ENCODE data around the gene TTLL12. TPM values are rescaled to one million over a fixed set of nuclear protein-coding genes. Genes with fewer than 3 reads are reported as not detected.

Gene TTLL12
- total and polyA plus RNA-seq, 9 donors: 10.9 to 22.4 (median 16.1) TPM

- peaks cover 8% of the 10 kb centered on the region for H3K4me1 ChIP-seq (ENCODE audit: control insufficient read depth, insufficient read depth, low read length)
- H3K27ac ChIP-seq (ENCODE audit: low read length): no peak overlapping the region
- WGBS (ENCODE audit: insufficient coverage): 85% methylated on average over 18 of the region's 19 CpGs
- no peaks in the 10 kb centered on the region for H3K9me3 ChIP-seq (replicated peaks; ENCODE audit: control insufficient read depth, low read depth, low read length)
- H3K27me3 ChIP-seq (ENCODE audit: control insufficient read depth, insufficient read depth, low read length): peaks cover 10% of the 10 kb centered on the region
- no peak overlapping the region for H3K4me3 ChIP-seq (ENCODE audit: low read length)
- H3K36me3 ChIP-seq (ENCODE audit: control insufficient read depth, insufficient read depth, low read length): no peaks in the 10 kb centered on the region
- DNase-seq: no peak
These were observed 41.9 kb upstream of the TTLL12 start for GRCh38 chr22:43228863-43229262.

- Histone ChIP-seq H3K9me3 (replicated peaks; ENCODE audit: control insufficient read depth, low read depth, low read length) (no peaks in the 10 kb centered on the region), H3K36me3 (ENCODE audit: control insufficient read depth, insufficient read depth, low read length) (no peaks in the 10 kb centered on the region), H3K4me1 (ENCODE audit: control insufficient read depth, insufficient read depth, low read length) (peaks cover 9% of the 10 kb centered on the region), H3K4me3 (ENCODE audit: low read length) (no peak overlapping the region), H3K27ac (ENCODE audit: low read length) (no peak overlapping the region), H3K27me3 (ENCODE audit: control insufficient read depth, insufficient read depth, low read length) (peaks cover 10% of the 10 kb centered on the region)
- WGBS (ENCODE audit: insufficient coverage): 66% methylated on average over 8 of the region's 8 CpGs
- DNase-seq: no peak
These were observed 41.4 kb upstream of the TTLL12 start for GRCh38 chr22:43228330-43228729.

DNA sequence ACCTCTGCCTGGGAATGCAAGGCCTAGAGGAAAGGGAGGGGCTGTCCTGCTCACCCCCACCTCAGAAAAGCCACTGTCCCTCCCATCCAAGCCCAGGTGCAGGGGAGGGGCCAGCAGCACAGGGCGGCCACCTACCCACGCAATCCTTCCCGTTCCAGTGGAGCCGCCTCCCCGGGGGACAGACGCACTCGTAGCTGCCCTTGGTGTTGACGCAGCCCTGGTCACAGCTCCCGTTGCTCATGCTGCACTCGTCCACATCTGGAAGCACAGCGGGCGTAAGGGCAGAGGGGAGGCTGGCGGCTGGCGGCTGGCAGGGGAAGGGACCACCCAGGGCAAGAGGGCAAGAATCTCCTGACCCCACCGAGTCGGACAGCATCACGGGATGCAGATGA lies 40.3 kb upstream of the TTLL12 start:
- Histone ChIP-seq H3K4me3 (ENCODE audit: low read length) (no peak overlapping the region), H3K27ac (ENCODE audit: low read length) (no peak overlapping the region), H3K4me1 (ENCODE audit: control insufficient read depth, insufficient read depth, low read length) (peaks cover 20% of the 10 kb centered on the region), H3K36me3 (ENCODE audit: control insufficient read depth, insufficient read depth, low read length) (no peaks in the 10 kb centered on the region), H3K9me3 (replicated peaks; ENCODE audit: control insufficient read depth, low read depth, low read length) (no peaks in the 10 kb centered on the region), H3K27me3 (ENCODE audit: control insufficient read depth, insufficient read depth, low read length) (peaks cover 10% of the 10 kb centered on the region)
- DNase-seq: peak; percentile 37
- WGBS (ENCODE audit: insufficient coverage): 44% methylated on average over 10 of the region's 17 CpGs

GRCh38 chr22:43226377-43227238 lies 39.7 kb upstream of the TTLL12 start:
- WGBS (ENCODE audit: insufficient coverage): 36% methylated on average over 13 of the region's 19 CpGs

GRCh38 chr22:43225609-43226008 lies 38.7 kb upstream of the TTLL12 start:
- H3K9me3 ChIP-seq (replicated peaks; ENCODE audit: control insufficient read depth, low read depth, low read length): no peaks in the 10 kb centered on the region
- 85% methylated on average over 7 of the region's 8 CpGs for WGBS (ENCODE audit: insufficient coverage)
- no peak overlapping the region for H3K4me3 ChIP-seq (ENCODE audit: low read length)
- no peaks in the 10 kb centered on the region for H3K36me3 ChIP-seq (ENCODE audit: control insufficient read depth, insufficient read depth, low read length)
- H3K4me1 ChIP-seq (ENCODE audit: control insufficient read depth, insufficient read depth, low read length): peaks cover 23% of the 10 kb centered on the region
- peaks cover 5% of the 10 kb centered on the region for H3K27me3 ChIP-seq (ENCODE audit: control insufficient read depth, insufficient read depth, low read length)
- H3K27ac ChIP-seq (ENCODE audit: low read length): no peak overlapping the region
- DNase-seq: no peak

More at GRCh38 chr22:43226377-43227238, 39.7 kb upstream of the TTLL12 start:
- no peak overlapping the region for H3K4me3 ChIP-seq (ENCODE audit: low read length)
- H3K27me3 ChIP-seq (ENCODE audit: control insufficient read depth, insufficient read depth, low read length): peaks cover 8% of the 10 kb centered on the region
- no peaks in the 10 kb centered on the region for H3K36me3 ChIP-seq (ENCODE audit: control insufficient read depth, insufficient read depth, low read length)
- no peak overlapping the region for H3K27ac ChIP-seq (ENCODE audit: low read length)
- H3K9me3 ChIP-seq (replicated peaks; ENCODE audit: control insufficient read depth, low read depth, low read length): no peaks in the 10 kb centered on the region
- DNase-seq: no peak
- H3K4me1 ChIP-seq (ENCODE audit: control insufficient read depth, insufficient read depth, low read length): peaks cover 23% of the 10 kb centered on the region

GRCh38 chr22:43222987-43223386 lies 36.1 kb upstream of the TTLL12 start:
- H3K4me3 ChIP-seq (ENCODE audit: low read length): no peak overlapping the region
- H3K9me3 ChIP-seq (replicated peaks; ENCODE audit: control insufficient read depth, low read depth, low read length): no peaks in the 10 kb centered on the region
- peaks cover 23% of the 10 kb centered on the region for H3K4me1 ChIP-seq (ENCODE audit: control insufficient read depth, insufficient read depth, low read length)
- 42% methylated on average over 6 of the region's 13 CpGs for whole genome bisulfite sequencing (ENCODE audit: insufficient coverage)
- no peak overlapping the region for H3K27ac ChIP-seq (ENCODE audit: low read length)
- H3K36me3 ChIP-seq (ENCODE audit: control insufficient read depth, insufficient read depth, low read length): no peaks in the 10 kb centered on the region
- no peak for DNase-seq
- peaks cover 3% of the 10 kb centered on the region for H3K27me3 ChIP-seq (ENCODE audit: control insufficient read depth, insufficient read depth, low read length)

- peaks cover 3% of the 10 kb centered on the region for H3K27me3 ChIP-seq (ENCODE audit: control insufficient read depth, insufficient read depth, low read length)
- H3K4me3 ChIP-seq (ENCODE audit: low read length): no peak overlapping the region
- H3K27ac ChIP-seq (ENCODE audit: low read length): no peak overlapping the region
- no peaks in the 10 kb centered on the region for H3K36me3 ChIP-seq (ENCODE audit: control insufficient read depth, insufficient read depth, low read length)
- WGBS (ENCODE audit: insufficient coverage): 38% methylated on average over 13 of the region's 13 CpGs
- DNase-seq: peak; percentile 54
- peaks cover 21% of the 10 kb centered on the region for H3K4me1 ChIP-seq (ENCODE audit: control insufficient read depth, insufficient read depth, low read length)
- no peaks in the 10 kb centered on the region for H3K9me3 ChIP-seq (replicated peaks; ENCODE audit: control insufficient read depth, low read depth, low read length)
These were observed 35.3 kb upstream of the TTLL12 start for GRCh38 chr22:43222262-43222661.

GRCh38 chr22:43220625-43221380 lies 33.9 kb upstream of the TTLL12 start:
- Histone ChIP-seq H3K36me3 (ENCODE audit: control insufficient read depth, insufficient read depth, low read length) (no peaks in the 10 kb centered on the region), H3K4me1 (ENCODE audit: control insufficient read depth, insufficient read depth, low read length) (peaks cover 15% of the 10 kb centered on the region), H3K4me3 (ENCODE audit: low read length) (no peak overlapping the region), H3K27me3 (ENCODE audit: control insufficient read depth, insufficient read depth, low read length) (no peaks in the 10 kb centered on the region), H3K9me3 (replicated peaks; ENCODE audit: control insufficient read depth, low read depth, low read length) (no peaks in the 10 kb centered on the region), H3K27ac (ENCODE audit: low read length) (no peak overlapping the region)
- 88% methylated on average over 12 of the region's 22 CpGs for WGBS (ENCODE audit: insufficient coverage)
- no peak for DNase-seq

DNA sequence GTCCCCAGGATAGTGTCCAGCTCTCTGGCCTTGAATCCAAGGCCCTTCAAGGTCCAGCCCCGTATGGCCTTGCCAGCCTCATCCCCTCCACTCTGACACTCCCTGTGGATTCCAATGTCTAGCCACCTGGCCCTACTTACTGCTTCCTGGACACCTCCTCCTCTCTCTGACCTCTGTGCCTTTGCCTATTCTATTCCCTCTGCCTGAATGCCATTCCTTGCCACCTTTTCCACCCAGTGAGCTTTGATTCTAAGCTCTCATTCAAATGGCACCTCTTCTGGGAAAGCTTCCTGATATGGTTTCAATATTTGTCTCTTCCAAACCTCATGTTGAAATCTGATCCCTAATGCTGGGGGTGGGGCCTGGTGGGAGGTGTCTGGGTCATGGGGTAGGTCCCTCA lies 31.9 kb upstream of the TTLL12 start:
- H3K9me3 ChIP-seq (replicated peaks; ENCODE audit: control insufficient read depth, low read depth, low read length): no peaks in the 10 kb centered on the region
- no peak for DNase-seq
- no peak overlapping the region for H3K27ac ChIP-seq (ENCODE audit: low read length)
- H3K36me3 ChIP-seq (ENCODE audit: control insufficient read depth, insufficient read depth, low read length): no peaks in the 10 kb centered on the region
- 53% methylated on average over 1 of the region's 1 CpG for WGBS (ENCODE audit: insufficient coverage)
- peaks cover 2% of the 10 kb centered on the region for H3K27me3 ChIP-seq (ENCODE audit: control insufficient read depth, insufficient read depth, low read length)
- H3K4me1 ChIP-seq (ENCODE audit: control insufficient read depth, insufficient read depth, low read length): peaks cover 15% of the 10 kb centered on the region
- no peak overlapping the region for H3K4me3 ChIP-seq (ENCODE audit: low read length)

DNA sequence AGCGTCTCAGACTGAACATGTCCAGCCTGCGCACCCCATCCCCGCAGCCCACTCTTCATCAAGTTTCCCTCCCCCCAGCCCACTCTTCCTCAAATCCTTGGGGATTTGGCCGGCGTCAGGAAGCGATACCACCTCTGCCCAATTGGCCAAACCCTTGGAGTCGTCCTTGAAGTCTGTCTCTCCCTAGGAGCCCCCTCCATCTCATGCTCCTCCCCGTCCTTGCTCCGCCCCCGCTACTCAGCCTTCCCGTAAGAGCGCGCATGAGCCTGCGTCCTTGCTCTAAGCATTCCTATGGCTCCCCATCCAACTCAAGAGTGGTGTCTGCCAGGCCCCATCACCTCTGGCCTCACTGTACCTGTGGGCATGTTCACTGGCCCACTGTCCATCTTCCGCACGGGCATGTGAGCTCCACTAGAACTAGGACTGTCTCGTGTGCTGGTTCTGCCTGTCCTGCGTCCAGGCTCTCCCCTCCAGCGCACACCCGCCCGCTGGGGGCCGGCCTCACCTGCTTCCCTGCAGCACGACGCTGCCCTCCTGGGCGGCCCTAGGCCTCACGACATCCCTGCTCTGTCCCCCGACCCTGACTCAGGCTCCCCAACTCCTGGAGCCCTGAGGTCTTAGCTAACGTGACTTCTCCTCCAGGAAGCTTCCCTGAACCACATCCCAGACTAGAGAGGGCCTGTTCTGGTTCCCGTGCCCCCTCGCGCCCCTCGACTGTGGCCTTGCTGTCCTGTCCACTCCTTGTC lies 30.5 kb upstream of the TTLL12 start:
- Histone ChIP-seq H3K27ac (ENCODE audit: low read length) (no peak overlapping the region), H3K27me3 (ENCODE audit: control insufficient read depth, insufficient read depth, low read length) (peaks cover 2% of the 10 kb centered on the region), H3K4me3 (ENCODE audit: low read length) (no peak overlapping the region), H3K4me1 (ENCODE audit: control insufficient read depth, insufficient read depth, low read length) (peaks cover 13% of the 10 kb centered on the region), H3K36me3 (ENCODE audit: control insufficient read depth, insufficient read depth, low read length) (no peaks in the 10 kb centered on the region), H3K9me3 (replicated peaks; ENCODE audit: control insufficient read depth, low read depth, low read length) (no peaks in the 10 kb centered on the region)
- no peak for DNase-seq
- 80% methylated on average over 32 of the region's 32 CpGs for WGBS (ENCODE audit: insufficient coverage)
